Head of caudate nucleus (tissue), 42 donors: ENCODE results near the gene CGREF1.
"Not testable (repeated sequence)": the region's sequence is repeated elsewhere in the genome, so short reads cannot be mapped to it uniquely, and the experiment has no call there.

Source experiments
- DNase-seq, 42 donors: peaks; one replicate each; pipeline versions ENCODE4 v3.0.0 to v3.0.0-alpha.2; 2020 to 2021; ENCODE audit warnings: mixed read lengths in 7 of 42
- intact Hi-C: fragments of 100-400 bp; cut with DNase I; formaldehyde crosslinking; loops from one replicate; pipeline ENCODE4 v1.15.0; 2022

CGREF1 gene

DNA sequence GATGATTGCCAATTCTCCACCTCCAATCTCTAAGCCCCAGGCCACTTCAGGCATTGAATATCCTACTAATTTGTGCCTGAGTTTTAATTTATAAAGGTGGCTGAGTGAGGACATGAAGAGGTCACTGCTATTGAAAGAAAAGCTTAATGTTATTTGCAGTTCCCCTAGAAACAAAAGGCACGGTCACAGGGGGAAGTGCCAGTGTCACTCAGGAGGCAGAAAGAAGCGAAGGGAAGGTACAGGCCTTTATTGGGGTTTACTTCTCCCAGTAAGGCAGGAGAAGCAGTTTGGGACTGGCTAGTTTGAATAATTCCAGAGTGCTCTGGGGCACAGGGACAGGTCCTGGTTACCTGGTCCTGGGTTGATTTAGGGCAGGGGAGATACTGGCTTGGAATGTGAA, 3.0 kb upstream of the CGREF1 start:
- DNase-seq = no peak

GRCh38 chr2:27119330-27119670, 372 bp upstream of the CGREF1 start:
- intact Hi-C loops, DNase-seq: not testable (repeated sequence)

More for the DNA sequence above, 3.0 kb upstream of the CGREF1 start:
- intact Hi-C loops = no loop called here

GRCh38 chr2:27117995-27118524, 868 bp downstream of the CGREF1 start:
- DNase-seq = peak in 2 of 42 donors; percentile 42 to 54
- intact Hi-C loops = no loop called here

GRCh38 chr2:27115519-27115918, 3.4 kb downstream of the CGREF1 start:
- no peak for DNase-seq
- intact Hi-C loops = no loop called here

- DNase-seq, intact Hi-C loops: not testable (repeated sequence)
These were observed 7.4 kb downstream of the CGREF1 start for GRCh38 chr2:27111392-27112078.

DNA sequence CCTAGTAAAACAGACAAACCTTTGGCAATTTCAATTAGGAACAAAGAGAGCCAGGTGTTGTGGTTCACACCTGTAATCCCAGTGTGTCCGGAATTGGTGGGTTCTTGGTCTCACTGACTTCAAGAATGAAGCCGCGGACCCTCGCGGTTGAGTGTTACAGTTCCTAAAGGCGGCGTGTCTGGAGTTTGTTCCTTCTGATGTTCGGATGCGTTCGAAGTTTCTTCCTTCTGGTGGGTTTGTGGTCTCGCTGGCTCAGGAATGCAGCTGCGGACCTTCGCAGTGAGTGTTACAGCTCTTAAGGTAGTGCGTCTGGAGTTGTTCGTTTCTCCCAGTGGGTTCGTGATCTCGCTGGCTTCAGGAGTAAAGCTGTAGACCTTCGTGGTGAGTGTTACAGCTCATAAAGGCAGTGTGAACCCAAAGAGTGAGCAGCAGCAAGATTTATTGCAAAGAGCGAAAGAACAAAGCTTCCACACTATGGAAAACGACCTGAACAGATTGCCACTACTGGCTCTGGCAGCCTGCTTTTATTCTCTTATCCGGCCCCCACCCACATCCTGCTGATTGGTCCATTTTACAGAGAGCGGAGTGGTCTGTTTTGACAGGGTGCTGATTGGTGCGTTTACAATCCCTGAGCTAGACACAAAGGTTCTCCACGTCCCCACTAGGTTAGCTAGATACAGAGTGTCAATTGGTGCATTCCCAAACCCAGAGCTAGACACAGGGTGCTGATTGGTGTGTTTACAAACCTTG, 8.2 kb downstream of the CGREF1 start:
- DNase-seq, intact Hi-C loops: not testable (repeated sequence)

DNA sequence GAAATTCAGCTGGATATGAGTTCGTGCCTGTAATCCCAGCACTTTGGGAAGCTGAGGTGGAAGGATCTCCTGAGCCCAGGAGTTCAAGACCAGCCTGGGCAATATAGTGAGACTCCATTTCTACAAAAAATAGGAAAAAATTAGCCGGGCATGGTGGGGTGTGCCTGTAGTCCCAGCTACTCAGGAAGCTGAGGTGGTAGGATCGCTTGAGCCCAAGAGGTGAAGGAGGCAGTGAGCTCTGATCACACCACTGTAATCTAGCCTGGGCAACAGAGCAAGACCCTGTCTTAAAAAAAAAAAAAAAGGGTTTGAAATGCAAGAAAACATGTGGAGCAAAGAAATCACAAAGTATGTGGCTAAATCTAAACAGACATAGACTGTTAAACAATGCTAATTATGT, 9.8 kb downstream of the CGREF1 start:
- intact Hi-C loops = no loop called here
- DNase-seq = no peak

DNA sequence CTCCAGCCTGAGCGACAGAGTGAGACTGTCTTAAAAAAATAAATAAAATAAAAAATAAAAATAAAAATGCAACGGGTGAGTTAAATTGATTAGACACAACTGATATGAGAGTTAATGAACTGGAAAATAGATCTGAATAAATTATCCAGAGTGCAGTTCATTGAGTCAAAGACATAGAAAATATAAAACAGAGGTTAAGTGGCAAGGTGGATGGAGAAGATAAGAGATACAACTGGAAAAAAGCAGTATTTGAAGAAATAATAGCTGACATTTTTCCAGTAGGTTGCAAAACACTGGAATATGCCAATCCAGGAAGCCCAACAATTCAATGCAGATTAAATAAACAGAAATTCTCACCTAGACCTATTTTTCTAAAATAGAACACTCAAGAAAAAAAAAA, 10.7 kb downstream of the CGREF1 start:
- intact Hi-C loops = no loop called here
- DNase-seq = no peak

DNA sequence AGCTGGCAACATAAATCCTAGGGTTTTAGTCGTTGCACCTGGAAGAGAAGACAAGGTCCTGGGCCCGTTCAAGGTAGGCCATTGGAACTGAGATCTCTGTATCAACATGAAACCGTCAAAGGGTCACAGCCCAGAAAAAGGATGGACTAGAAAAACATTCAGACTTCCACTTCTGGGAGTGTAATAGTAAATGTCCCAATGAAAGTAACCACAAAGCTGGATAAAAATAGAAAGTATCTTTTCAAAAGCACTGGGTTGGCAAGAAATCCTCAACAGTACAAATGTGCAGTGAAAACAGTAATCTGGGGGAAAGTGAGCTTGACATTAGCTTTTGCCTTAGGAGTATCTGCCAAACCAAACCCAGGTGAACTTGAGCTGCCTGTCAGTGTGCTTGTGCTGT, 12.9 kb downstream of the CGREF1 start:
- DNase-seq = no peak
- intact Hi-C loops = no loop called here

DNA sequence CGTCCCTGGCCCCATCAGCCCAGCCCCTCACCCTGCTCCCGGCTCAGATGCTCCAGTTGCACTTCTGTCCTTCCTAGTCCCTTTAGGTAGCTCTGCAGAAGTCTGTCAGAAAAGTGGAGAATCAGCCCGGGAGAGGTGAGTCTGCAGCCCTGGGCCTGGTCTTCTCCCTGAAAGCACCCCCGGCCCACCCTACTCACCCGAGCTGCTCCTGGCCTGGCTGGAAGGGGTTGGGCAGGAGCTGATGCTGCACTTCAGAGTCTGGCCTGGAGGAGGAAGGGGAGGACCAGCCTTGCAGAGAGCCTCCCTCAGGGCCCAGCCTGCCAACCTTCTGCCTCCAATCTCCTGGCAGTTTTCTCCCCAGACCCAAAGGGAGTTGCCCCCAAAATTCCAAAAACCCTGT, 16.6 kb downstream of the CGREF1 start:
- intact Hi-C loops = no loop called here
- DNase-seq = no peak

DNA sequence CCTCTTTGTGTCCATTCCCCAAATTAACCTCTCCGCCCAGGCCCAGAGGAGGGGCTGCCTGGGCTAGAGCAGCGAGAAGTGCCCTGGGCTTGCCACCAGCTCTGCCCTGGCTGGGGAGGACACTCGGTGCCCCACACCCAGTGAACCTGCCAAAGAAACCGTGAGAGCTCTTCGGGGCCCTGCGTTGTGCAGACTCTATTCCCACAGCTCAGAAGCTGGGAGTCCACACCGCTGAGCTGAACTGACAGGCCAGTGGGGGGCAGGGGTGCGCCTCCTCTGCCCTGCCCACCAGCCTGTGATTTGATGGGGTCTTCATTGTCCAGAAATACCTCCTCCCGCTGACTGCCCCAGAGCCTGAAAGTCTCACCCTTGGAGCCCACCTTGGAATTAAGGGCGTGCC, 18.9 kb downstream of the CGREF1 start:
- intact Hi-C loops = no loop called here
- no peak for DNase-seq

DNA sequence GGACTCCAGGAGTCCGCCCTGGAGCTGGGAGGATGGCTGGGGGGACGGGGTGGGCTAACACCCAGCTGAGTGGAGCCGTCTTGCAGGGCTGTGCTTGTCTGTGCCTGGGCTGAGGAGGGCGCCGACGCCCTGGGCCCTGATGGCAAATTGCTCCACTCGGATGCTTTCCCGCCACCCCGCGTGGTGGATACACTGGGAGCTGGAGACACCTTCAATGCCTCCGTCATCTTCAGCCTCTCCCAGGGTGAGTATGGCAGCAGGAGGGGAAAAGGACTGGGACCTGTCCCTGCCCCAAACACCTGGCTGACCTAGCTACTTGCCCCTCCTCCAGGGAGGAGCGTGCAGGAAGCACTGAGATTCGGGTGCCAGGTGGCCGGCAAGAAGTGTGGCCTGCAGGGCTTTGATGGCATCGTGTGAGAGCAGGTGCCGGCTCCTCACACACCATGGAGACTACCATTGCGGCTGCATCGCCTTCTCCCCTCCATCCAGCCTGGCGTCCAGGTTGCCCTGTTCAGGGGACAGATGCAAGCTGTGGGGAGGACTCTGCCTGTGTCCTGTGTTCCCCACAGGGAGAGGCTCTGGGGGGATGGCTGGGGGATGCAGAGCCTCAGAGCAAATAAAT, 19.5 kb downstream of the CGREF1 start:
- no peak for DNase-seq
- intact Hi-C loops = loop anchor here (10.0 kb wide), 1 partner anchor 185 kb away; the partner anchor contains the start of gene TRIM54

GRCh38 chr2:27097341-27097740, 21.6 kb downstream of the CGREF1 start:
- DNase-seq = no peak
- intact Hi-C loops = loop anchor here (10.0 kb wide), 1 partner anchor 187 kb away; the partner anchor contains the start of gene TRIM54

DNA sequence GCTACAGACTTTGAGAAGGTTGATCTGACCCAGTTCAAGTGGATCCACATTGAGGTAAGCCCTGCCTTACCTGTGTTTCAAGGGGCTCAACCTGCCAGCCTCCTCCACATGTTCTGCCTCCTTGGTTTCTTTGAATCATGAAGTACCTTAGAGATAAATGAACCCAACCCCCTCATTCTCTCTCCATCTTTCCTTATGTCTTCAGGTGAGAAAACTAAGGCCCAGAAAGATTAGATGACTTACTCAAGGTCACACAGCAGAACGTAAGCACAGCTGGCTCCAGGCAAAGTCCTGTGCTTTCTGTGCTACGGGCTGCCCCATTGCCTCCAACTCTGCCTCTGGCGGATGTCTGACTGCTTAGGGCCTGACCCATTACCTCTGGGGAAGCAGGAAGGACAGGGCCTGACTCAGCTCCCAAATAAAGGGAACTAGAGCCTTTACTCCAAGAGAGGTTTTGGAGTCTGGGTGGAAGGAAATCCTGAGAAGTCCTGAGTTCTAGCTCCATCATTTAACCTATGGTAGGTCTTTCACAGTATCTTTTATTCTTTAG, 22.1 kb downstream of the CGREF1 start:
- intact Hi-C loops = loop anchor here (10.0 kb wide), 1 partner anchor 188 kb away; the partner anchor contains the start of gene TRIM54
- DNase-seq = no peak

DNA sequence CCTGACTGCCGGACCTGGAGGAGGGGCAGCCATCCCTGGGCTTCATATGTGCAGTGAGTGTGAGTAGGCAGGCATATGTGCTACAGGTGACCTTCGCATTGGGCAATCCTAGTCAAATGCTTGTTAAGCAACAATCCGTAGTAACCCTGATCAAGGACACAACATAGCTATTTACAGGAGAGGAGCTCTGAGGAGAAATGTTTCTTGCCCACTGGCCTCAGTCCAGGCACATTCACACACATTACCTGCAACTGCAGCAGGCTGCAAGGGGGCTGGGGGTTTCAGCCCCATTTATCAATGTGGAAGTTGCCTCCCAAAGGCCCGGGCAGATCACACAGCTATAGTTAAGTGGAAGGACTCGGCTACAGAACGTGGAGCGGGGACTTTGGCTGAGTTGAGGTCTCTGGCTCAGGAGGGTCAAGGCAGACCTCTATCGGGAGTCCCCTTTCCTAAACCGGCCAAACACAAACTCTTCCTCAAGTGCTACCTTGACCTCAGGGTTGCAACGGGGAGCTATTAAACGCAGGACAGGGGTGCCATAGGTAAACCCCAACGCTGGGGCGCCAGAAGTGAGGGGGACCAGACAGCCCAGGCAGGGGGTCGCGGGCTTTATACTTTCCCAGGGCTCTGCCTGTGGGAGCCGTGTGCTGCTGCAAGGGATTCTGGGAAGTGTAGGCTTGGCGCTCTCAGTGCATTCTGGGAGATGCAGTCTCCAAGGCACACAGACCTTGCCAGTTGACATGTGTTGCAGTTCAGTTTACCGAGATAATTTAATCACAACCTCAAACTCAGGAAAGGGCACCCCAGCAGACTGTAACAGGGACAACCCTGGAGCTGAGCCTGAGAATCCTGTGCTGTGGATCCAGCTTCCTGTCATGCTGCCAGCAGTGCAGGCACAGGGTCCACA, 22.9 kb downstream of the CGREF1 start:
- intact Hi-C loops = loop anchor here (10.0 kb wide), 1 partner anchor 189 kb away; the partner anchor contains the start of gene TRIM54
- DNase-seq = peak; percentile 58 to 91 (median 80)

DNA sequence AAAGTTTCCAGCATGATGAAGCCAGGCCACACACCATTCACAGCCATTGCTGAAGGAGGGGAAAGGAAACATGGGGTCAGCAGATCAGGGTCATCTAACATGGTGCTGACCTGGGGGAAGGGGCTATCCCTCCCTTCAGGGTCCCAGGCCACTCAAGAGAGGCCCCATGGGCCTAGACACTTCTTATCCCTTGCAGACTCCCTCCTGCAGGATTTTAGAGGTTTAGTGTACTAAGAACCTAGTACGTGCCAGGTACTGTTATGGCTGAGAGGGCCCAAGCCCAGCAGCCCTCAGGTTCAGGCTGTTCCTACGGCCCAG, 23.5 kb downstream of the CGREF1 start:
- no peak for DNase-seq
- intact Hi-C loops = loop anchor here (10.0 kb wide), 1 partner anchor 189 kb away; the partner anchor contains the start of gene TRIM54

- intact Hi-C loops = loop anchor here (10.0 kb wide), 1 partner anchor 190 kb away; the partner anchor contains the start of gene TRIM54
- no peak for DNase-seq
These were observed 24.5 kb downstream of the CGREF1 start for GRCh38 chr2:27094353-27094984.
